SK-N-SH (cell line): ENCODE data around the gene TMEM80. TPM values are rescaled to one million over a fixed set of nuclear protein-coding genes. Genes with fewer than 3 reads are reported as not detected.
"Not testable (repeated sequence)": the region's sequence is repeated elsewhere in the genome, so short reads cannot be mapped to it uniquely, and the experiment has no call there.

Experiments
- CTCF ChIA-PET: fragments of 300-600, 350-600 bp; formaldehyde crosslinking; extraction: SDS; loops from one replicate; lab custom pipeline; 2021; lab: Yijun Ruan, JAX
- POLR2A ChIA-PET: fragments of 350-600 bp; sonication (Branson Sonifier 250); formaldehyde crosslinking; extraction: SDS; loops from one replicate; lab custom pipeline; 2020; ENCODE audit warnings: antibody characterized with exemption, inconsistent platforms; lab: Yijun Ruan, JAX
- DNase-seq: peaks from one replicate; pipeline ENCODE4 v3.0.0; 2012
- H2AFZ ChIP-seq: fragments of 200-600 bp; sonication (generic); 2 replicates; pipeline ENCODE4 v1.8.1; 2016; ENCODE audit warnings: antibody characterized with exemption, mild to moderate bottlenecking, low read depth
- H3F3A ChIP-seq: fragments of 200-600 bp; sonication (generic); replicated peaks from 2 replicates; pipeline ENCODE3; 2016; ENCODE audit warnings: antibody characterized with exemption, mild to moderate bottlenecking; ENCODE audit not compliant: insufficient read depth
- H3K27ac ChIP-seq, 2 experiments: fragments of 200-500 bp in 1 of 2; fragments of 200-600 bp in 1 of 2; sonication (Bioruptor generic) in 1 of 2; sonication (generic), shearing (Covaris generic) in 1 of 2; 2 replicates each; pipeline versions ENCODE4 v1.5.1 to v1.6.1; 2014 to 2016; ENCODE audit warnings: low read depth in 2 of 2, inconsistent platforms in 1 of 2, low read length in 1 of 2, mild to moderate bottlenecking in 1 of 2, mixed read lengths in 1 of 2
- H3K27me3 ChIP-seq: fragments of 200-600 bp; sonication (generic), shearing (Covaris generic); 2 replicates; pipeline ENCODE4 v1.6.1; 2016; ENCODE audit warnings: mixed run types; ENCODE audit not compliant: insufficient read depth
- H3K36me3 ChIP-seq, 2 experiments: fragments of 200-500 bp in 1 of 2; fragments of 200-600 bp in 1 of 2; sonication (Bioruptor generic) in 1 of 2; sonication (generic) in 1 of 2; replicated peaks in 1 of 2; 2 replicates each; pipeline versions ENCODE3 to v1.5.1; 2014 to 2016; ENCODE audit warnings: low read length in 1 of 2, mild to moderate bottlenecking in 1 of 2; ENCODE audit not compliant: insufficient read depth in 2 of 2, control insufficient read depth in 1 of 2
- H3K4me1 ChIP-seq, 2 experiments: fragments of 200-500 bp in 1 of 2; fragments of 200-600 bp in 1 of 2; sonication (Bioruptor generic) in 1 of 2; sonication (generic), shearing (Covaris generic) in 1 of 2; 2 replicates each; pipeline versions ENCODE4 v1.5.1 to v1.6.1; 2014 to 2016; ENCODE audit warnings: low read depth in 1 of 2, low read length in 1 of 2, mixed run types in 1 of 2; ENCODE audit not compliant: insufficient read depth in 2 of 2, control insufficient read depth in 1 of 2
- H3K4me2 ChIP-seq: fragments of 200-600 bp; sonication (generic), shearing (Covaris generic); 2 replicates; pipeline ENCODE4 v1.6.1; 2017; ENCODE audit warnings: mixed run types
- H3K4me3 ChIP-seq, 2 experiments: fragments of 200-500 bp in 1 of 2; fragments of 200-600 bp in 1 of 2; sonication (Bioruptor generic) in 1 of 2; sonication (generic), shearing (Covaris generic) in 1 of 2; 2 replicates each; pipeline versions ENCODE4 v1.5.1 to v1.8.1; 2014 to 2016; ENCODE audit warnings: low read depth in 2 of 2, inconsistent platforms in 1 of 2, low read length in 1 of 2, mild to moderate bottlenecking in 1 of 2, mixed read lengths in 1 of 2, moderate library complexity in 1 of 2
- H3K79me2 ChIP-seq: fragments of 200-600 bp; sonication (generic); 2 replicates; pipeline ENCODE4 v1.8.1; 2017; ENCODE audit warnings: mild to moderate bottlenecking; ENCODE audit not compliant: insufficient read depth
- H3K9ac ChIP-seq: fragments of 200-600 bp; sonication (generic); 2 replicates; pipeline ENCODE4 v1.6.1; 2017; ENCODE audit warnings: mixed run types
- H3K9me2 ChIP-seq: fragments of 200-600 bp; sonication (generic); 2 replicates; pipeline ENCODE4 v1.6.1; 2017; ENCODE audit warnings: mixed run types
- H3K9me3 ChIP-seq: fragments of 200-600 bp; sonication (generic); 2 replicates; pipeline ENCODE4 v1.6.1; 2017; ENCODE audit warnings: mixed run types, mild to moderate bottlenecking, moderate library complexity
- H4K20me1 ChIP-seq: fragments of 200-600 bp; sonication (generic); 2 replicates; pipeline ENCODE4 v1.6.1; 2017; ENCODE audit warnings: mild to moderate bottlenecking, mixed run types; ENCODE audit not compliant: insufficient read depth
- ELF1 ChIP-seq: IDR thresholded peaks from 2 replicates; pipeline ENCODE4 v1.4.0; 2012
- EP300 ChIP-seq, 2 experiments: IDR thresholded peaks; 2 replicates each; pipeline versions ENCODE4 v1.4.0 to v1.6.1; 2012; ENCODE audit warnings: borderline replicate concordance in 1 of 2, low read depth in 1 of 2, low read length in 1 of 2
- FOSL2 ChIP-seq: IDR thresholded peaks from 2 replicates; pipeline ENCODE4 v1.4.0; 2012; ENCODE audit warnings: low read depth, mild to moderate bottlenecking, moderate library complexity, borderline replicate concordance
- RAD21 ChIP-seq: IDR thresholded peaks from 2 replicates; pipeline ENCODE4 v1.6.1; 2012; ENCODE audit warnings: mild to moderate bottlenecking, low read length
- RFX5 ChIP-seq: IDR thresholded peaks from 2 replicates; pipeline ENCODE4 v1.6.1; 2012; ENCODE audit warnings: mild to moderate bottlenecking, improper control_type of control experiment, low read length
- RXRA ChIP-seq: IDR thresholded peaks from 2 replicates; pipeline ENCODE4 v1.4.0; 2012; ENCODE audit warnings: low read depth, mild to moderate bottlenecking, borderline replicate concordance
- TAF1 ChIP-seq: IDR thresholded peaks from 2 replicates; pipeline ENCODE4 v1.6.1; 2012; ENCODE audit warnings: low read depth, mild to moderate bottlenecking, low read length, moderate library complexity, borderline replicate concordance
- TCF12 ChIP-seq: IDR thresholded peaks from 2 replicates; pipeline ENCODE4 v1.4.0; 2012
- WGBS: methylation state at CpG from one replicate; pipeline ENCODE4 v1.1.6; 2017; ENCODE audit warnings: low lambda C conversion rate; 5-methylcytosine and 5-hydroxymethylcytosine counted together
- polyA plus RNA-seq, 3 experiments: library from polyadenylated mRNA; depleted of rRNA; stranded (reverse); fragments of >200 nt; gene quantifications; 2 replicates each; pipeline ENCODE4 v1.2.3, GENCODE V29; 2012
- TF ChIP-seq, protein P1 (sequence below): IDR thresholded peaks from 2 replicates; pipeline ENCODE4 v1.4.0; 2012; ENCODE audit warnings: low read depth, borderline replicate concordance
- TF ChIP-seq, protein P2 (sequence below): fragments of 150-350 bp; IDR thresholded peaks from 2 replicates; pipeline ENCODE4 v1.6.1; 2017; ENCODE audit warnings: antibody characterized with exemption, low read length, low read depth, borderline replicate concordance

The TMEM80 gene
- polyA plus RNA-seq, 1 of the 3 experiments (the other 2 are of a cell fraction): 40.4 TPM

DNA sequence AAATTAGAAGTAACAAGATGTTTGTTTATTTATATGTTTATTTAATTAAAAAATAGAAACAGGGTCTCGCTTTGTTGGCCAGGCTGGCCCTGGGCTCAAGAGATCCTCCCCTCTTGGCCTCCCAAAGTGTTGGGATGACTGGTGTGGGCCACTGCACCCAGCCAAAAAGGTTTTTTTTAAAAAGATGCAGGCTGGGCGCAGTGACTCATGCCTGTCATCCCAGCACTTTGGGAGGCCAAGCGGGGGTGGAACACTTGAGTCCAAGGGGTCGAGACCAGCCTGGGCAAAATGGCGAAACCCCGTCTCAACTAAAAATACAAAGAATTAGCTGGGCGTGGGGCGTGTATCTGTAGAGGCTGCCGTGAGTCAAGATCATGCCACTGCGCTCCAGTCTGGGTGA is 45.1 kb upstream of the TMEM80 start:
- CTCF ChIA-PET: no interaction called here
- POLR2A ChIA-PET: no interaction called here
- no peaks in the 10 kb centered on the region for H4K20me1 ChIP-seq

DNA sequence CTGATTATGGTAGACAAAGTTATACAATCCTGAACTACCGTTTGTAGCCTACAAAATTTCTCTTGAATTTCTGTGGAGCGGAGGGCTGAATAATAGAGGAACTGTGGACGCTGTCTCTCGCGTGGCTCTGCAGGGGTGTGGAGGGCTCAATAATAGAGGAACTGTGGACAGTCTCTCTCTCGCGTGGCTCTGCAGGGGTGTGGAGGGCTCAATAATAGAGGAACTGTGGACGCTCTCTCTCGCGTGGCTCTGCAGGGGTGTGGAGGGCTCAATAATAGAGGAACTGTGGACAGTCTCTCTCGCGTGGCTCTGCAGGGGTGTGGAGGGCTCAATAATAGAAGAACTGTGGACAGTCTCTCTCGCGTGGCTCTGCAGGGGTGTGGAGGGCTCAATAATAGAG is 42.5 kb upstream of the TMEM80 start:
- CTCF ChIA-PET, H4K20me1 ChIP-seq, H2AFZ ChIP-seq, H3K27me3 ChIP-seq, H3K9me3 ChIP-seq, H3K9me2 ChIP-seq, DNase-seq, H3K27ac ChIP-seq, H3K4me3 ChIP-seq, H3K4me2 ChIP-seq, H3K79me2 ChIP-seq, H3K4me1 ChIP-seq, POLR2A ChIA-PET, H3K9ac ChIP-seq: not testable (repeated sequence)
- WGBS: 95% methylated on average over 14 of the region's 14 CpGs
- Histone ChIP-seq H3F3A (peaks cover 14% of the 10 kb centered on the region), H3K36me3 (peaks cover 3 to 11% of the 10 kb centered on the region in 2 experiments)

More for the DNA sequence above, 45.1 kb upstream of the TMEM80 start:
- no peak for DNase-seq
- peaks cover 0 to 7% of the 10 kb centered on the region in 2 experiments for H3K36me3 ChIP-seq
- no peaks in the 10 kb centered on the region for H3K79me2 ChIP-seq
- H3K4me3 ChIP-seq: no peak overlapping the region
- H3K27me3 ChIP-seq: no peaks in the 10 kb centered on the region
- H3K9ac ChIP-seq: no peak overlapping the region
- TF ChIP-seq, protein P1, sequence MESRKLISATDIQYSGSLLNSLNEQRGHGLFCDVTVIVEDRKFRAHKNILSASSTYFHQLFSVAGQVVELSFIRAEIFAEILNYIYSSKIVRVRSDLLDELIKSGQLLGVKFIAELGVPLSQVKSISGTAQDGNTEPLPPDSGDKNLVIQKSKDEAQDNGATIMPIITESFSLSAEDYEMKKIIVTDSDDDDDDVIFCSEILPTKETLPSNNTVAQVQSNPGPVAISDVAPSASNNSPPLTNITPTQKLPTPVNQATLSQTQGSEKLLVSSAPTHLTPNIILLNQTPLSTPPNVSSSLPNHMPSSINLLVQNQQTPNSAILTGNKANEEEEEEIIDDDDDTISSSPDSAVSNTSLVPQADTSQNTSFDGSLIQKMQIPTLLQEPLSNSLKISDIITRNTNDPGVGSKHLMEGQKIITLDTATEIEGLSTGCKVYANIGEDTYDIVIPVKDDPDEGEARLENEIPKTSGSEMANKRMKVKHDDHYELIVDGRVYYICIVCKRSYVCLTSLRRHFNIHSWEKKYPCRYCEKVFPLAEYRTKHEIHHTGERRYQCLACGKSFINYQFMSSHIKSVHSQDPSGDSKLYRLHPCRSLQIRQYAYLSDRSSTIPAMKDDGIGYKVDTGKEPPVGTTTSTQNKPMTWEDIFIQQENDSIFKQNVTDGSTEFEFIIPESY: no peak
- TF ChIP-seq ELF1 (no peak), FOSL2 (no peak; the same call in 1 of the 2 replicates), RAD21 (no peak), EP300 (IDR thresholded peaks at IDR 0.05; ENCODE audit: borderline replicate concordance in 1 of 2, low read depth in 1 of 2, low read length in 1 of 2) (no peak), RFX5 (no peak), TCF12 (no peak), RXRA (no peak), TAF1 (no peak)
- TF ChIP-seq, protein P2, sequence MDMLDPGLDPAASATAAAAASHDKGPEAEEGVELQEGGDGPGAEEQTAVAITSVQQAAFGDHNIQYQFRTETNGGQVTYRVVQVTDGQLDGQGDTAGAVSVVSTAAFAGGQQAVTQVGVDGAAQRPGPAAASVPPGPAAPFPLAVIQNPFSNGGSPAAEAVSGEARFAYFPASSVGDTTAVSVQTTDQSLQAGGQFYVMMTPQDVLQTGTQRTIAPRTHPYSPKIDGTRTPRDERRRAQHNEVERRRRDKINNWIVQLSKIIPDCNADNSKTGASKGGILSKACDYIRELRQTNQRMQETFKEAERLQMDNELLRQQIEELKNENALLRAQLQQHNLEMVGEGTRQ: no peak
- H3K4me1 ChIP-seq: no peaks in the 10 kb centered on the region
- peaks cover 14% of the 10 kb centered on the region for H3F3A ChIP-seq
- no peaks in the 10 kb centered on the region for H3K9me3 ChIP-seq
- no peak overlapping the region for H3K27ac ChIP-seq
- WGBS: 90% methylated on average over 10 of the region's 10 CpGs
- H2AFZ ChIP-seq: no peak overlapping the region
- H3K9me2 ChIP-seq: no peaks in the 10 kb centered on the region
- no peak overlapping the region for H3K4me2 ChIP-seq
